ENCODE data around the gene CAMK2D. TPM values are rescaled to one million over a fixed set of nuclear protein-coding genes. Genes with fewer than 3 reads are reported as not detected.

CAMK2D gene
- total RNA-seq, 1 donor, result 207 TPM

- H3K79me2 ChIP-seq (ENCODE audit: insufficient read depth, low read length), result peaks cover 66% of the 10 kb centered on the region
Observed at GRCh38 chr4:113596396-113596795, 165.1 kb downstream of the CAMK2D start.

DNA sequence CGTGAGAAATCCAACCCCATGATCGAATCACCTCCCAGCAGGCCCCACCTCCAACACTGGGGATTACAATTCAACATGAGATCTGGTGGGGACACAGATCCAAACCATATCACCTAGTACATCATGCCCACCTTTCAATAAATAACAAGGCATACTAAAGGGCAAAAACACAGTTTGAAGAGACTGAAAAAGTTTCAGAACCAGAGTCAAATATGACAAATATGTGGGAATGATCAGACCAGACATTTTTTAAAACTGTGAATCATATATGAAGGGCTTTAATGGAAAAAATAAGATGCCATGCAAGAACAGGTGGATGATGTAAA, 167.3 kb downstream of the CAMK2D start:
- Histone ChIP-seq H3K4me2 (ENCODE audit: insufficient read depth, low read length) (no peak overlapping the region), H3K9me3 (ENCODE audit: low read depth, low read length) (no peaks in the 10 kb centered on the region), H3K79me2 (ENCODE audit: insufficient read depth, low read length) (peaks cover 59% of the 10 kb centered on the region), H2AFZ (ENCODE audit: low read length) (no peak overlapping the region), H3K27me3 (ENCODE audit: insufficient read depth, low read length) (no peaks in the 10 kb centered on the region), H3K36me3 (ENCODE audit: insufficient read depth, low read length) (peaks cover 5% of the 10 kb centered on the region), H3K4me1 (ENCODE audit: insufficient read depth, low read length) (peaks cover 5% of the 10 kb centered on the region), H3K27ac (ENCODE audit: low read depth, low read length) (no peak overlapping the region), H3K4me3 (ENCODE audit: insufficient read depth, low read length) (no peak overlapping the region), H4K20me1 (ENCODE audit: insufficient read depth, low read length) (peaks cover 4% of the 10 kb centered on the region)
- no peak for DNase-seq (ENCODE audit: insufficient read length, low spot score, missing footprints)
- TF ChIP-seq, protein P1, sequence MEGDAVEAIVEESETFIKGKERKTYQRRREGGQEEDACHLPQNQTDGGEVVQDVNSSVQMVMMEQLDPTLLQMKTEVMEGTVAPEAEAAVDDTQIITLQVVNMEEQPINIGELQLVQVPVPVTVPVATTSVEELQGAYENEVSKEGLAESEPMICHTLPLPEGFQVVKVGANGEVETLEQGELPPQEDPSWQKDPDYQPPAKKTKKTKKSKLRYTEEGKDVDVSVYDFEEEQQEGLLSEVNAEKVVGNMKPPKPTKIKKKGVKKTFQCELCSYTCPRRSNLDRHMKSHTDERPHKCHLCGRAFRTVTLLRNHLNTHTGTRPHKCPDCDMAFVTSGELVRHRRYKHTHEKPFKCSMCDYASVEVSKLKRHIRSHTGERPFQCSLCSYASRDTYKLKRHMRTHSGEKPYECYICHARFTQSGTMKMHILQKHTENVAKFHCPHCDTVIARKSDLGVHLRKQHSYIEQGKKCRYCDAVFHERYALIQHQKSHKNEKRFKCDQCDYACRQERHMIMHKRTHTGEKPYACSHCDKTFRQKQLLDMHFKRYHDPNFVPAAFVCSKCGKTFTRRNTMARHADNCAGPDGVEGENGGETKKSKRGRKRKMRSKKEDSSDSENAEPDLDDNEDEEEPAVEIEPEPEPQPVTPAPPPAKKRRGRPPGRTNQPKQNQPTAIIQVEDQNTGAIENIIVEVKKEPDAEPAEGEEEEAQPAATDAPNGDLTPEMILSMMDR (IDR thresholded peaks at IDR 0.05; ENCODE audit: extremely low read depth, low read depth, low read length), result no peak

More at GRCh38 chr4:113596396-113596795, 165.1 kb downstream of the CAMK2D start:
- Histone ChIP-seq H2AFZ (ENCODE audit: low read length) (no peak overlapping the region), H3K36me3 (ENCODE audit: insufficient read depth, low read length) (peaks cover 8% of the 10 kb centered on the region), H3K4me1 (ENCODE audit: insufficient read depth, low read length) (peaks cover 5% of the 10 kb centered on the region), H3K4me3 (ENCODE audit: insufficient read depth, low read length) (no peak overlapping the region), H4K20me1 (ENCODE audit: insufficient read depth, low read length) (peaks cover 6% of the 10 kb centered on the region), H3K4me2 (ENCODE audit: insufficient read depth, low read length) (no peak overlapping the region), H3K27me3 (ENCODE audit: insufficient read depth, low read length) (no peaks in the 10 kb centered on the region), H3K27ac (ENCODE audit: low read depth, low read length) (no peak overlapping the region), H3K9me3 (ENCODE audit: low read depth, low read length) (no peaks in the 10 kb centered on the region)
- DNase-seq (ENCODE audit: insufficient read length, low spot score, missing footprints), result no peak
- TF ChIP-seq, protein P1 (IDR thresholded peaks at IDR 0.05; ENCODE audit: extremely low read depth, low read depth, low read length), result no peak

DNA sequence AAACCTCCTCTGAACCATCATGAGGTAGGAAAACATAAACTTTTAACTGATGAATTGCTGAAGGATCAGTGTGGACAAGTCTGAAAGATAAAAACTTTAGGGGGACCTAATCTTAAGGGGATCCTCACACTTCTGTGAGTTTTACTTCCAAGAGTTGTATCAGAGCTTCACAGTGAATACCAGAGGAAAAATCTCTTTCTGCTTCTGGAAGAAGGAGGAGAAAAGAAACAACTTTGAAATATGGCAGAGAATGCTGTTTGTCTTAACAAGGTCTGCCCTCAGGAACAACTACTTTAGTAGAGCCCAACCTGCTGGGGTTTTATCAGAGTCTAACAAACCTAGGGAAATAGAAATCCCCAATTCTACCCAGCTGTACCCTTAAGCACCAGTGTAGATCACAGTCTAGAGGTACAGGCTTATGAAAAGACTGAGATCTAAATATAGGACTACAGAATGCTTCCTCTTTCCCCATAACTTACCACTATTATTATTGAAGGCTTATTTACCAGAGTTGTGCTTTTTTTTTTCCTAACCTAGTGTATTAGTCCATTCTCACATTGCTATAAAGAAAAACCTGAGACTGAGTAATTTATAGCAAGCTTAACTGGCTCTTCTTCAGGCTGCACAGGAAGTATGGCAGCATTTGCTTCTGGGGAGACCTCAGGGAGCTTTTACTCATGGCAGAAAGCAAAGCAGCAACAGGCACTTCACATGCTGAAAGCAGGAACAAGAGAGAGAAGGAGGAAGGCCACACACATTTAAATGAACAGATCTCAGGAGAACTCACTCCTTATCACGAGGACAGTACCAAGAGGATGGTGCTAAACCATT, 167.9 kb downstream of the CAMK2D start:
- H3K4me1 ChIP-seq (ENCODE audit: insufficient read depth, low read length), result peaks cover 5% of the 10 kb centered on the region
- H2AFZ ChIP-seq (ENCODE audit: low read length), result no peak overlapping the region
- H3K27me3 ChIP-seq (ENCODE audit: insufficient read depth, low read length), result no peaks in the 10 kb centered on the region
- no peak overlapping the region for H3K4me3 ChIP-seq (ENCODE audit: insufficient read depth, low read length)
- peaks cover 3% of the 10 kb centered on the region for H4K20me1 ChIP-seq (ENCODE audit: insufficient read depth, low read length)
- no peak for DNase-seq (ENCODE audit: insufficient read length, low spot score, missing footprints)
- no peak overlapping the region for H3K4me2 ChIP-seq (ENCODE audit: insufficient read depth, low read length)
- H3K79me2 ChIP-seq (ENCODE audit: insufficient read depth, low read length), result peaks cover 60% of the 10 kb centered on the region
- no peaks in the 10 kb centered on the region for H3K9me3 ChIP-seq (ENCODE audit: low read depth, low read length)
- H3K27ac ChIP-seq (ENCODE audit: low read depth, low read length), result no peak overlapping the region
- H3K36me3 ChIP-seq (ENCODE audit: insufficient read depth, low read length), result peaks cover 5% of the 10 kb centered on the region
- TF ChIP-seq, protein P1 (IDR thresholded peaks at IDR 0.05; ENCODE audit: extremely low read depth, low read depth, low read length), result no peak

DNA sequence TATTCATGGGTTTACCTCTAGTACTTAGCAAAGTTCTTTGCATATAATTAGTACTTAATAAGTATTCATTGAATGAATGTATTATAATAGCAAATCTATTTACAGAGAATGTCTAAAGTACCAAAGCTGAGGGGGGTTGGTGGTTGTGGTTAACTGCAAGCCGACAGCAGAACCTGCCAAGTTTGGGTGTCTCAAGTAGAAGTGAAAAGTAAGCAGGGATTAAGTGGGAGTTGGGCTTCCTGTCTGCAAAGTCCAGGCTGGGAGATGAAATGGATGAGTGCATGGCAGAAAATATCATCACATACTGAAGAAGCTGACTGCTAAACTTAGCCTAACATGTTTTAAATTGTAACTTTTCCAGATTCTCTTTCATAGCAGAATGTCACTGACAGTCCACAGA, 169.6 kb downstream of the CAMK2D start:
- peaks cover 58% of the 10 kb centered on the region for H3K79me2 ChIP-seq (ENCODE audit: insufficient read depth, low read length)
- no peaks in the 10 kb centered on the region for H3K9me3 ChIP-seq (ENCODE audit: low read depth, low read length)
- peaks cover 5% of the 10 kb centered on the region for H3K36me3 ChIP-seq (ENCODE audit: insufficient read depth, low read length)
- H3K27me3 ChIP-seq (ENCODE audit: insufficient read depth, low read length), result no peaks in the 10 kb centered on the region
- H3K27ac ChIP-seq (ENCODE audit: low read depth, low read length), result no peak overlapping the region
- no peak overlapping the region for H3K4me3 ChIP-seq (ENCODE audit: insufficient read depth, low read length)
- peaks cover 3% of the 10 kb centered on the region for H4K20me1 ChIP-seq (ENCODE audit: insufficient read depth, low read length)
- no peak overlapping the region for H2AFZ ChIP-seq (ENCODE audit: low read length)
- DNase-seq (ENCODE audit: insufficient read length, low spot score, missing footprints), result peak; percentile 56
- peaks cover 5% of the 10 kb centered on the region for H3K4me1 ChIP-seq (ENCODE audit: insufficient read depth, low read length)
- TF ChIP-seq, protein P1 (IDR thresholded peaks at IDR 0.05; ENCODE audit: extremely low read depth, low read depth, low read length), result no peak
- H3K4me2 ChIP-seq (ENCODE audit: insufficient read depth, low read length), result no peak overlapping the region

Measured in osteoblast (primary cell).